ENCODE data around the gene AUTS2. TPM values are rescaled to one million over a fixed set of nuclear protein-coding genes. Genes with fewer than 3 reads are reported as not detected.
"Not testable (repeated sequence)": the region's sequence is repeated elsewhere in the genome, so short reads cannot be mapped to it uniquely, and the experiment has no call there.

AUTS2 gene
- total RNA-seq, 2 donors from 2014 or later, result 43.4 to 52.9 TPM

DNA sequence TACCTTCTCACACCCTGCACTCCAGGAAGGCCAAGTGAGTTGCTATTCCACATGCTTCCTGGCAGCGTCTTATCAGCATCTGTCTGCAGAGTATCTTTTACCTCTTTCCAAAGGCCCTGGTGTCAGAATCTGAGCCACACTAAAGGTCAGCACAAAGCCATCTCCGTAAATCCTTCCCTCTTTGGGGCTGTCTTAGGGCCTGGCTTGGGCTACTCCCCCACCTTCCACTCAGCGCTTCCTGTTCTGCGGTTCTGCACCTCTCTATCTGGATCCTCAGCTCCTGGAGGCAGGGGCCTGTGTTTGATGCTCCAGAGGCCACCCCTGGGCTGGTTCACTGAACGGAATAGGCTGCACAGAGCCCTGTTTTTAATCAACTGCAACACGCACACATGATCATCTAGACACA, 1198.8 kb downstream of the AUTS2 start:
- no peak for DNase-seq (ENCODE audit: low spot score)
- intact Hi-C loops (cut with DNase I), result no loop called here

GRCh38 chr7:70799841-70800405, 1201.6 kb downstream of the AUTS2 start:
- intact Hi-C loops (cut with DNase I), result no loop called here
- DNase-seq (ENCODE audit: low spot score), result no peak

GRCh38 chr7:70805360-70805759, 1207.1 kb downstream of the AUTS2 start:
- intact Hi-C loops (cut with DNase I), result no loop called here
- no peak for DNase-seq (ENCODE audit: low spot score)

- no peak for DNase-seq (ENCODE audit: low spot score)
- intact Hi-C loops (cut with DNase I), result no loop called here
Measured at GRCh38 chr7:70807650-70808049, 1209.4 kb downstream of the AUTS2 start.

DNA sequence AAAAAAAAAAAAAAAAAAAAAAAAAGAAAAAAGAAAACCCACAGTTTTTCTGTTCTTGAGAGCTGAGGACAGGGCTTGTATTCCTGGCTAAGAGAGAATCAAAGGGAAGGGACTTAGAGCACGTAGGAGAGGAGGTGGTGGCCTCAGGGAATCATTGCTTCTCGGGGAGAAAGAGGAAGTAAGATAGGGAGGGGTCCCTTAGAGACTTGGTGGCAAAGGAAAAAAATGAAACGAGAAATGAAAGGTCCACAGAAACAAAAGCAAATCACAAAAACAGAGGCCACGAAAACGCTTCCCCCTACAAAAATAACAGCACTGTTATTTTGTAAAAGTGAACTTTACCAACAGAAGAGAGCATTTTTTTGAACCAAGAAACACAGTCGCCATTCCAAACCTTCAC, 1210.6 kb downstream of the AUTS2 start:
- DNase-seq (ENCODE audit: low spot score), result no peak
- intact Hi-C loops (cut with DNase I), result no loop called here

GRCh38 chr7:70810558-70811139, 1212.4 kb downstream of the AUTS2 start:
- intact Hi-C loops (cut with DNase I), result no loop called here
- no peak for DNase-seq (ENCODE audit: low spot score)

- no peak for DNase-seq (ENCODE audit: low spot score)
- intact Hi-C loops (cut with DNase I), result no loop called here
Measured at GRCh38 chr7:70812511-70812910, 1214.2 kb downstream of the AUTS2 start.

GRCh38 chr7:70822490-70822889, 1224.2 kb downstream of the AUTS2 start:
- intact Hi-C loops (cut with DNase I), result loop anchor here in 1 of 2 donors (10.0 kb wide), 1 partner anchor 912 kb away; no protein-coding TSS in a partner anchor
- DNase-seq (ENCODE audit: low spot score), result not testable (repeated sequence)

GRCh38 chr7:70829221-70830059, 1231.2 kb downstream of the AUTS2 start:
- peak; percentile 87 for DNase-seq (ENCODE audit: low spot score)
- intact Hi-C loops (cut with DNase I), result loop anchor here in 1 of 2 donors (10.0 kb wide), 1 partner anchor 905 kb away; no protein-coding TSS in a partner anchor

DNA sequence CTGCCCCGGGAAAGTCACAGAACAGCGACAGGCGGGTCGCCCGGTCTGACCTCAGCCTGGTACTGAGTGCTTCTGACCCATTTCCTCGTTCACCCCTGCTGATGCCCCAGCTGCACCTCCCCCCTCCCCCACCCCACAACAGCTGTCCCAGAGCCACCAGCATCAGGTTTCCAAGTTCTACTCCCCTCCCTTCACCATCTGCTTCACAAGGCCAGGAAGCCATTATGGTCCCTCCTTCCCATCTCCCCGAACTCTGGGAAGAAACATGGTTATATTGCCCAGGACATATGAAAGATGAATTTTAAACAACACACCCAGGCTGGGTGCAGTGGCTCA, 1231.8 kb downstream of the AUTS2 start:
- intact Hi-C loops (cut with DNase I), result no loop called here
- DNase-seq (ENCODE audit: low spot score), result no peak

GRCh38 chr7:70830426-70830825, 1232.2 kb downstream of the AUTS2 start:
- intact Hi-C loops (cut with DNase I), result no loop called here
- DNase-seq (ENCODE audit: low spot score), result no peak

GRCh38 chr7:70833726-70834125, 1235.5 kb downstream of the AUTS2 start:
- intact Hi-C loops (cut with DNase I), result no loop called here
- DNase-seq (ENCODE audit: low spot score), result no peak

DNA sequence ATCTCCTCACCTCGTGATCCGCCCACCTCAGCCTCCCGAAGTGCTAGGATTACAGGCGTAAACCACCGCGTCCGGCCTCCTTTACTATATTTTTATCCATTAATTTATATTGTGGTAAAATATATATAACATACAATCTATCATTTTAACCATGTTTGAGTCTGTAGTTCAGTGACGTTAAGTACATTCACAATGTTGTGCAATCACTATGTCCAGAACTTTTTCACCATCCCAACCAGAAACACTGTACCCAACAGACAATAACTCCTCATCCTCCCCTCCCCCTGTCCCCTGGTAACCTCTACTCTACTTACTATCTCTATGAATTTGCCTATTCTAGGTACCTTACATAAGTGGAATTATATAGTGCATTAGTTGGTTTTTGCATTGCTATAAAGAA, 1236.1 kb downstream of the AUTS2 start:
- intact Hi-C loops (cut with DNase I), result no loop called here
- DNase-seq (ENCODE audit: low spot score), result no peak

DNA sequence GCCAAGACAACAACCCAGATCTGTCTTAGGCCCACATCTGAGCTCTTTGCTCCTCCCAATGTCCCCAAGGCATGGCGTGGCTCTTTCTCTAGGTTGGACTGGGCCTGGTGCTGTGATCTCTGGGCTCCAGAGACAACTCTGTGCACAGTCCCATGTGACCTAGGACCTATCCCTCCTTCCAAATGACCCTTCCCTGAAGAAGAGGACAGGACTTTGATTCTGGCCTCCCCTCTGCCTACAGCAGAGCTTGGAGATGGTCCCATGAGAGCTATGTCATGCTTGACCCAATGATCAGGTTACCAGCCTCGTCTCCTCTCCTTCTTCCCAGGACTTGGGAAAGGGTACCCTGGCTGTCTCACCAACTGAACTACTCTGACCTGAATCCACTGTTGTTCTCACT, 1237.4 kb downstream of the AUTS2 start:
- intact Hi-C loops (cut with DNase I), result no loop called here
- no peak for DNase-seq (ENCODE audit: low spot score)

DNA sequence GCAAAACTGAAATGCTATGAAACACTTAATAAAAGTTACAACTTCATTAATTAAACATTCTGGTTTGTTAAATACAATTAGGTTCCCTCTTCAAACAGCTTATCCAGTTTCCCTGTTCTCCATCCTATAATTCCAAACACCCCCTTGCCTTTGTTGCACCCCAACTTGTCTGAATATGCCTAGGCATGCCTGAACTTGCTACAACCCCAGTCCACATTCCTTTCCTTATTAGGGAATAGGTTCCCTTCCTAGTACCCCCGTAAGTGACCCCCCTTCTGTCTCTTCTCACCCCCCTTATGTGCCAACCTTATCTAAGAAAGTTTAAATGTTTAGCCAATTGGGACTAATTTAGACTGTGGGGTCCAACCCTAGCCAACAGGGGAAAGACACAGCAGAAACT, 1238.0 kb downstream of the AUTS2 start:
- intact Hi-C loops (cut with DNase I), result no loop called here
- no peak for DNase-seq (ENCODE audit: low spot score)

DNA sequence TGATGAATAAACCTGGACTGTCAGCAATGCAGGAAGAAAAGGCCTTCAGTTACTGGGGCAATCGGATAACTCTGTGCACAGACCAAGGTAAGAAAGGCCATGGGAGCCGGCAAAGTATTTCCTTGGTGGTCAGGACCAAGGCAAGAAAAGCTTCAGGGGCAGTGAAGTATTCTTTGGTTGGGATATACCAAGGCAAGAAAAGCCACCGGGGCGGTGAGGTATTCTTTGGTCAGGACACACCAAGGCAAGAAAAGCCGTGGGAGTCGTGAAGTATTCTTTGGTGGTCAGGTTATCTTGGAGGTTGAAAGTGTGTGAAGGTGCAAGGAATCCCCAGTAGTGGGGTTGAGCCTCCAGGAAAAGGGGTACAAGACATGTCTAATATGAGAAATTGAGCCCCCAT, 1238.7 kb downstream of the AUTS2 start:
- intact Hi-C loops (cut with DNase I), result no loop called here
- no peak for DNase-seq (ENCODE audit: low spot score)

DNA sequence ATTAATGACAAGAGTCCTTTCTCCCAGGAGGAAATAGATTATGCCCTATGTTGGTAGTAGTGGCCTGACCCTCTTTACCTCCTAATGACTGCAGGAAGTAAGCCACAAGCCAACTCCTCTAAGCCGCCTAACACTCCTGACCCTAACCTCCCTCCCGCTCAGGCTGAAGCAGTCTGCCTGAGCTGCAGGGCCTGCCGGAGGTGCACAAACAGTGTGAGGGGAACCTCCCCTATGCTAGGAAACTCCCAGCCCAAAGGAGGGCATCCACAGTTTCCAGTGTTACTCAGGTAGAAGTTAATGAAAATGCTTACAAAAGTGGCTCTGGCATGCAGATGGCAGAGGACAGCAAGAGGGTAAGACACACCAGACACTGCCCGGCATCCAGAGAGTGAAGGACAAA, 1239.3 kb downstream of the AUTS2 start:
- intact Hi-C loops (cut with DNase I), result no loop called here
- no peak for DNase-seq (ENCODE audit: low spot score)

GRCh38 chr7:70838292-70838907, 1240.1 kb downstream of the AUTS2 start:
- no peak for DNase-seq (ENCODE audit: low spot score)
- intact Hi-C loops (cut with DNase I), result no loop called here

Measured in posterior vena cava (tissue), 2 donors.